IMR-90 (cell line): ENCODE measurements around the gene RELN. TPM values are rescaled to one million over a fixed set of nuclear protein-coding genes. Genes with fewer than 3 reads are reported as not detected.

ENCODE experiments used
- ATAC-seq: fragments of 200-7000 bp; cut with Tn5 transposase; 2 replicates; pipeline ENCODE4 v1.9.1; 2020; ENCODE audit warnings: low read depth, mild to moderate bottlenecking, moderate library complexity
- BruUV-seq: library from RNA; stranded (reverse); fragments of 400-500 nt; replicated peaks from 2 replicates; lab custom pipeline; 2021; lab: Mats Ljungman, UMichigan
- CTCF ChIA-PET: fragments of 300-600 bp; formaldehyde crosslinking; extraction: SDS; loops from one replicate; lab custom pipeline; 2021; ENCODE audit warnings: antibody characterized with exemption; lab: Yijun Ruan, JAX
- POLR2A ChIA-PET: fragments of 300-600 bp; sonication (Branson Sonifier 250); formaldehyde crosslinking; loops from one replicate; lab custom pipeline; 2022; ENCODE audit warnings: antibody characterized with exemption; ENCODE audit not compliant: unreplicated experiment; lab: Charles Lee
- DNase-seq: peaks from one replicate; pipeline ENCODE4 v3.0.0; 2013
- H2AFZ ChIP-seq: replicated peaks from 2 replicates; pipeline ENCODE3; 2013; ENCODE audit warnings: low read length, mild to moderate bottlenecking; ENCODE audit not compliant: poor library complexity
- H2AK5ac ChIP-seq: 2 replicates; pipeline ENCODE4 v1.6.1; 2013; ENCODE audit warnings: low read depth, low read length, inconsistent platforms
- H2AK9ac ChIP-seq: replicated peaks from 2 replicates; pipeline ENCODE3; 2013; ENCODE audit warnings: mild to moderate bottlenecking, low read depth, low read length, moderate library complexity; ENCODE audit not compliant: poor library complexity
- H2BK120ac ChIP-seq: 2 replicates; pipeline ENCODE4 v1.6.1; 2013; ENCODE audit warnings: low read depth, low read length, inconsistent platforms
- H2BK15ac ChIP-seq: 3 replicates; pipeline ENCODE4 v1.6.1; 2013; ENCODE audit warnings: low read depth, low read length, inconsistent platforms
- H2BK20ac ChIP-seq: 2 replicates; pipeline ENCODE4 v1.6.1; 2013; ENCODE audit warnings: low read depth, mild to moderate bottlenecking, inconsistent platforms, low read length, moderate library complexity
- H2BK5ac ChIP-seq: 2 replicates; pipeline ENCODE4 v1.6.1; 2013; ENCODE audit warnings: mild to moderate bottlenecking, low read depth, low read length, inconsistent platforms; ENCODE audit not compliant: poor library complexity, severe bottlenecking
- H3K14ac ChIP-seq: replicated peaks from 2 replicates; pipeline ENCODE4 v1.6.1; 2013; ENCODE audit warnings: low read depth, low read length, inconsistent platforms
- H3K18ac ChIP-seq: 2 replicates; pipeline ENCODE4 v1.6.1; 2013; ENCODE audit warnings: low read depth, low read length, control low read depth
- H3K23ac ChIP-seq: 2 replicates; pipeline ENCODE4 v1.6.1; 2013; ENCODE audit warnings: low read depth, low read length, inconsistent platforms
- H3K27ac ChIP-seq: 2 replicates; pipeline ENCODE4 v1.5.1; 2013; ENCODE audit warnings: mild to moderate bottlenecking, control low read depth, low read length; ENCODE audit not compliant: insufficient read depth
- H3K27me3 ChIP-seq: 2 replicates; pipeline ENCODE4 v1.6.1; 2013; ENCODE audit warnings: low read length; ENCODE audit not compliant: control insufficient read depth, insufficient read depth
- H3K36me3 ChIP-seq: 2 replicates; pipeline ENCODE4 v1.6.1; 2013; ENCODE audit warnings: low read length, mixed read lengths; ENCODE audit not compliant: control insufficient read depth, insufficient read depth
- H3K4ac ChIP-seq: 2 replicates; pipeline ENCODE4 v1.6.1; 2013; ENCODE audit warnings: low read depth, low read length, inconsistent platforms
- H3K4me1 ChIP-seq: 2 replicates; pipeline ENCODE4 v1.6.1; 2013; ENCODE audit warnings: low read length, mixed read lengths; ENCODE audit not compliant: control insufficient read depth, insufficient read depth
- H3K4me2 ChIP-seq: 2 replicates; pipeline ENCODE4 v1.6.1; 2013; ENCODE audit warnings: low read depth, mild to moderate bottlenecking, control low read depth, low read length, moderate library complexity
- H3K4me3 ChIP-seq: 2 replicates; pipeline ENCODE4 v1.5.1; 2013; ENCODE audit warnings: low read depth, mild to moderate bottlenecking, control low read depth, low read length, moderate library complexity; ENCODE audit not compliant: insufficient read depth
- H3K56ac ChIP-seq: 2 replicates; pipeline ENCODE4 v1.6.1; 2013; ENCODE audit warnings: low read length, inconsistent platforms; ENCODE audit not compliant: insufficient read depth; ENCODE audit errors: extremely low read depth
- H3K79me1 ChIP-seq, 2 experiments: 2 replicates each; pipeline ENCODE4 v1.6.1; 2013; ENCODE audit warnings: low read length in 2 of 2, inconsistent platforms in 1 of 2, low read depth in 1 of 2
- H3K9ac ChIP-seq: 2 replicates; pipeline ENCODE4 v1.6.1; 2013; ENCODE audit warnings: low read depth, low read length, control low read depth
- H3K9me1 ChIP-seq: 2 replicates; pipeline ENCODE4 v1.6.1; 2013; ENCODE audit warnings: low read length, inconsistent platforms; ENCODE audit not compliant: insufficient read depth
- H3K9me3 ChIP-seq: 2 replicates; pipeline ENCODE4 v1.6.1; 2013; ENCODE audit warnings: low read length; ENCODE audit not compliant: control insufficient read depth, insufficient read depth
- H4K20me1 ChIP-seq: 2 replicates; pipeline ENCODE4 v1.6.1; 2013; ENCODE audit warnings: low read length, inconsistent platforms; ENCODE audit not compliant: insufficient read depth
- H4K5ac ChIP-seq: 2 replicates; pipeline ENCODE4 v1.6.1; 2013; ENCODE audit warnings: mild to moderate bottlenecking, low read depth, low read length, control low read depth
- H4K8ac ChIP-seq, 2 experiments: 2 replicates each; pipeline ENCODE4 v1.6.1; 2013; ENCODE audit warnings: low read depth in 2 of 2, low read length in 2 of 2, control low read depth in 1 of 2, inconsistent platforms in 1 of 2
- H4K91ac ChIP-seq: 2 replicates; pipeline ENCODE4 v1.6.1; 2013; ENCODE audit warnings: low read depth, low read length, inconsistent platforms; ENCODE audit not compliant: insufficient read depth
- BHLHE40 ChIP-seq: fragments of 150-350 bp; IDR thresholded peaks from 2 replicates; pipeline ENCODE4 v1.6.1; 2016; ENCODE audit warnings: mild to moderate bottlenecking, low read depth, low read length
- CEBPB ChIP-seq: IDR thresholded peaks from 2 replicates; pipeline ENCODE4 v1.6.1; 2012; ENCODE audit warnings: low read depth, low read length, improper control_type of control experiment
- CHD1 ChIP-seq: IDR thresholded peaks from 2 replicates; pipeline ENCODE4 v1.6.1; 2012; ENCODE audit warnings: low read depth, low read length, improper control_type of control experiment
- FOS ChIP-seq: fragments of 150-350 bp; IDR thresholded peaks from 2 replicates; pipeline ENCODE4 v1.6.1; 2016; ENCODE audit warnings: low read depth, low read length
- MAFK ChIP-seq: IDR thresholded peaks from 2 replicates; pipeline ENCODE4 v1.6.1; 2012; ENCODE audit warnings: low read depth, low read length, improper control_type of control experiment
- MAZ ChIP-seq: IDR thresholded peaks from 2 replicates; pipeline ENCODE4 v1.6.1; 2012; ENCODE audit warnings: low read depth, mild to moderate bottlenecking, low read length, improper control_type of control experiment, moderate library complexity, borderline replicate concordance
- NFE2L2 ChIP-seq: fragments of 150-350 bp; IDR thresholded peaks from 2 replicates; pipeline ENCODE4 v1.6.1; 2016; ENCODE audit warnings: low read depth, mild to moderate bottlenecking, low read length
- POLR2A ChIP-seq: IDR thresholded peaks from 2 replicates; pipeline ENCODE4 v1.6.1; 2012; ENCODE audit warnings: mild to moderate bottlenecking, low read depth, low read length
- RAD21 ChIP-seq: IDR thresholded peaks from 2 replicates; pipeline ENCODE4 v1.6.1; 2012; ENCODE audit warnings: low read length, improper control_type of control experiment
- RCOR1 ChIP-seq: IDR thresholded peaks from 2 replicates; pipeline ENCODE4 v1.6.1; 2012; ENCODE audit warnings: mild to moderate bottlenecking, low read length, improper control_type of control experiment; ENCODE audit not compliant: insufficient replicate concordance
- SMC3 ChIP-seq: fragments of 150-350 bp; IDR thresholded peaks from 2 replicates; pipeline ENCODE4 v1.6.1; 2016; ENCODE audit warnings: low read depth, mild to moderate bottlenecking, antibody characterized with exemption, low read length, moderate library complexity
- WGBS, 2 experiments: methylation state at CpG; one replicate each; pipeline versions ENCODE4 v1.1.5 to v1.1.7; 2013; ENCODE audit warnings: missing lambda C conversion rate in 2 of 2; ENCODE audit not compliant: insufficient read length in 1 of 2; ENCODE audit errors: extremely low coverage in 2 of 2; 5-methylcytosine and 5-hydroxymethylcytosine counted together
- dilution Hi-C: fragments of 300-500 bp; cut with HindIII; formaldehyde crosslinking; loops from one replicate; pipeline ENCODE4 v1.14.3; 2018; ENCODE audit warnings: low sequenced_read_pairs; ENCODE audit not compliant: unreplicated experiment
- in situ Hi-C: fragments of 300-500 bp; cut with MboI; formaldehyde crosslinking; loops from 3 replicates; pipeline ENCODE4 v1.14.3; 2019; ENCODE audit warnings: low sequenced_read_pairs, inconsistent platforms, mixed read lengths
- intact Hi-C: fragments of 100-400 bp; cut with micrococcal nuclease; formaldehyde crosslinking; loops from 2 replicates; pipeline ENCODE4 v1.10.0; 2022
- polyA plus RNA-seq, 3 experiments: library from polyadenylated mRNA; depleted of rRNA; stranded (reverse); fragments of >200 nt; gene quantifications; 2 replicates each; pipeline ENCODE4 v1.2.3, GENCODE V29; 2012; ENCODE audit warnings: low replicate concordance in 1 of 3
- total RNA-seq: library from RNA; depleted of rRNA; stranded (reverse); fragments of >200 nt; gene quantifications from 2 replicates; pipeline ENCODE4 v1.2.3, GENCODE V29; 2012
- TF ChIP-seq, protein P1 (sequence below): fragments of 150-350 bp; IDR thresholded peaks from 2 replicates; pipeline ENCODE4 v1.6.1; 2017; ENCODE audit warnings: mild to moderate bottlenecking, antibody characterized with exemption, low read length, low read depth
- TF ChIP-seq, protein P2 (sequence below): fragments of 150-350 bp; IDR thresholded peaks from 2 replicates; pipeline ENCODE4 v1.6.1; 2016; ENCODE audit warnings: low read depth, mild to moderate bottlenecking, low read length, moderate library complexity, borderline replicate concordance
- TF ChIP-seq, protein P3 (sequence below): conservative IDR thresholded peaks from 2 replicates; pipeline ENCODE4 v1.5.1; 2012; ENCODE audit warnings: mild to moderate bottlenecking, low read depth, low read length, improper control_type of control experiment

The RELN gene
- total and polyA plus RNA-seq, 2 of the 4 experiments (the other 2 are of a cell fraction) = 14.7 to 23.7 TPM

DNA sequence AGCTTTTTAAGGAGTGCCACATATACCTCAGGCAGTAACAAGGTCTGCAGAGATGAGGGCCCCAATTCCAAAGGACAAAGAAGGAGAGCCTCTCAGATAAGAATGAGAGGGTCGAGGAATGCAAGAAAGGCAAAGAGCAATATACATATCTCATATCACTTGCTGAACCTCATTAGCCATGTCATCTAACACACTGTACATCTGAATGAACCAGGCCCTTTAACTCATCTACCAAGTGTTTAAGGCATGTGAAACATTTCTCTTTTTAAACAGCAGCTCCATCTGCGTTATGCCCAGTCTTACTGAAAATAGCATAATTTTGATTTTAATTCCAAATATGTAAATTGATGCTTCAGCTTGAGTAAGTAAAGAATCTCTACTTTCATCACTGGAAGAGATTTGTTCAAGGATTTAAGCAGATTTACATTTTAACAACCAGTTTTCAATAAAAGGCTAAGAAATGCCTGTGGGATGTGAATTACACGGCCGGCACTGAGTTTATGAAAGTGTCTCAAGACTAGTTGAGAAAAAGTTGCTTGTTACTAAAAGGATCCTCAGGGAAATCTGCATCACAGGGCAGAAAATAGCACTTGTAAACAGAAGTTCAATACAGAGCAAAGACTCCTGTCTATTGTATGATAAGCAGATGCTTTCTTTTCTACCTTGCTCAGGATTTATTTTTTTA, 419.7 kb downstream of the RELN start:
- H3K56ac ChIP-seq = peak overlapping the region; percentile 8; the same call in 1 of the 2 replicates
- intact Hi-C loops (loop anchor here (2.0 to 10.0 kb wide), 4 partner anchors 45 to 1275 kb away; partner anchors contain the start of gene SLC26A5), dilution Hi-C loops (no loop called here), in situ Hi-C loops (loop anchor here (5.0 kb wide), 1 partner anchor 588 kb away; no protein-coding TSS in a partner anchor)
- peak overlapping the region; percentile 26 for H3K14ac ChIP-seq
- CTCF ChIA-PET = interaction anchor here (0.9 kb wide), 1 partner anchor 46 kb away, joined by 3 read pairs; no protein-coding TSS in a partner anchor
- TF ChIP-seq BHLHE40 = no peak
- TF ChIP-seq, protein P1, sequence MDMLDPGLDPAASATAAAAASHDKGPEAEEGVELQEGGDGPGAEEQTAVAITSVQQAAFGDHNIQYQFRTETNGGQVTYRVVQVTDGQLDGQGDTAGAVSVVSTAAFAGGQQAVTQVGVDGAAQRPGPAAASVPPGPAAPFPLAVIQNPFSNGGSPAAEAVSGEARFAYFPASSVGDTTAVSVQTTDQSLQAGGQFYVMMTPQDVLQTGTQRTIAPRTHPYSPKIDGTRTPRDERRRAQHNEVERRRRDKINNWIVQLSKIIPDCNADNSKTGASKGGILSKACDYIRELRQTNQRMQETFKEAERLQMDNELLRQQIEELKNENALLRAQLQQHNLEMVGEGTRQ = no peak
- no peak for TF ChIP-seq CEBPB
- TF ChIP-seq, protein P2, sequence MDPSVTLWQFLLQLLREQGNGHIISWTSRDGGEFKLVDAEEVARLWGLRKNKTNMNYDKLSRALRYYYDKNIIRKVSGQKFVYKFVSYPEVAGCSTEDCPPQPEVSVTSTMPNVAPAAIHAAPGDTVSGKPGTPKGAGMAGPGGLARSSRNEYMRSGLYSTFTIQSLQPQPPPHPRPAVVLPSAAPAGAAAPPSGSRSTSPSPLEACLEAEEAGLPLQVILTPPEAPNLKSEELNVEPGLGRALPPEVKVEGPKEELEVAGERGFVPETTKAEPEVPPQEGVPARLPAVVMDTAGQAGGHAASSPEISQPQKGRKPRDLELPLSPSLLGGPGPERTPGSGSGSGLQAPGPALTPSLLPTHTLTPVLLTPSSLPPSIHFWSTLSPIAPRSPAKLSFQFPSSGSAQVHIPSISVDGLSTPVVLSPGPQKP = no peak
- no peak for TF ChIP-seq SMC3
- TF ChIP-seq MAZ = no peak
- no peak for TF ChIP-seq RCOR1
- TF ChIP-seq POLR2A = no peak
- TF ChIP-seq RAD21 = no peak
- no peak for TF ChIP-seq NFE2L2
- no peak for TF ChIP-seq CHD1
- no peak for TF ChIP-seq MAFK
- TF ChIP-seq, protein P3, sequence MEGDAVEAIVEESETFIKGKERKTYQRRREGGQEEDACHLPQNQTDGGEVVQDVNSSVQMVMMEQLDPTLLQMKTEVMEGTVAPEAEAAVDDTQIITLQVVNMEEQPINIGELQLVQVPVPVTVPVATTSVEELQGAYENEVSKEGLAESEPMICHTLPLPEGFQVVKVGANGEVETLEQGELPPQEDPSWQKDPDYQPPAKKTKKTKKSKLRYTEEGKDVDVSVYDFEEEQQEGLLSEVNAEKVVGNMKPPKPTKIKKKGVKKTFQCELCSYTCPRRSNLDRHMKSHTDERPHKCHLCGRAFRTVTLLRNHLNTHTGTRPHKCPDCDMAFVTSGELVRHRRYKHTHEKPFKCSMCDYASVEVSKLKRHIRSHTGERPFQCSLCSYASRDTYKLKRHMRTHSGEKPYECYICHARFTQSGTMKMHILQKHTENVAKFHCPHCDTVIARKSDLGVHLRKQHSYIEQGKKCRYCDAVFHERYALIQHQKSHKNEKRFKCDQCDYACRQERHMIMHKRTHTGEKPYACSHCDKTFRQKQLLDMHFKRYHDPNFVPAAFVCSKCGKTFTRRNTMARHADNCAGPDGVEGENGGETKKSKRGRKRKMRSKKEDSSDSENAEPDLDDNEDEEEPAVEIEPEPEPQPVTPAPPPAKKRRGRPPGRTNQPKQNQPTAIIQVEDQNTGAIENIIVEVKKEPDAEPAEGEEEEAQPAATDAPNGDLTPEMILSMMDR = no peak
- no peak for TF ChIP-seq FOS
- H3K9me1 ChIP-seq = peaks cover 6% of the 10 kb centered on the region; the same call in 1 of the 2 replicates
- H3K9me3 ChIP-seq = no peaks in the 10 kb centered on the region
- no peak overlapping the region for H2AK5ac ChIP-seq
- no peaks in the 10 kb centered on the region for H3K27me3 ChIP-seq
- H3K23ac ChIP-seq = peak overlapping the region; percentile 2; the same call in 1 of the 2 replicates
- no peak overlapping the region for H3K4me3 ChIP-seq
- H2BK15ac ChIP-seq = no peak overlapping the region; the same call in 2 of the 3 replicates
- H4K8ac ChIP-seq = peak overlapping the region; percentile 94
- peak overlapping the region; percentile 98 for H3K18ac ChIP-seq
- ATAC-seq = peak; percentile 89
- no peak overlapping the region for H2AFZ ChIP-seq
- H3K9ac ChIP-seq = peak overlapping the region; percentile 67
- peak overlapping the region; percentile 56; the same call in 1 of the 2 replicates for H3K4ac ChIP-seq
- peak overlapping the region; percentile 22 for H4K91ac ChIP-seq
- peak overlapping the region; percentile 99 for H2BK5ac ChIP-seq
- H3K27ac ChIP-seq = peak overlapping the region; percentile 100; the same call in 1 of the 2 replicates
- H3K4me1 ChIP-seq = peaks cover 13% of the 10 kb centered on the region
- no peaks in the 10 kb centered on the region for H3K79me1 ChIP-seq
- WGBS, 2 experiments = no CpG with 5 or more reads among the region's 4 CpGs
- peak; percentile 34 for DNase-seq
- POLR2A ChIA-PET = no interaction called here
- H2BK120ac ChIP-seq = peak overlapping the region; percentile 82
- H4K20me1 ChIP-seq = no peaks in the 10 kb centered on the region
- H3K4me2 ChIP-seq = peak overlapping the region; percentile 83
- BruUV-seq = no TSS peak
- H4K5ac ChIP-seq = peak overlapping the region; percentile 79; the same call in 1 of the 2 replicates
- H3K36me3 ChIP-seq = no peaks in the 10 kb centered on the region
- H2AK9ac ChIP-seq = no peak overlapping the region
- H2BK20ac ChIP-seq = peak overlapping the region; percentile 54
